GM23338 (cell line): ENCODE measurements around the gene RAET1G. TPM values are rescaled to one million over a fixed set of nuclear protein-coding genes. Genes with fewer than 3 reads are reported as not detected.

Source experiments
- ATAC-seq: fragments of 200-7000 bp; cut with Tn5 transposase; 3 replicates; pipeline ENCODE4 v1.9.1; 2020
- DNase-seq: peaks from one replicate; pipeline ENCODE4 v3.0.0-alpha.2; 2015; ENCODE audit warnings: low spot score
- H2AFZ ChIP-seq: fragments of 200-600 bp; sonication (generic); 2 replicates; pipeline ENCODE4 v1.8.0; 2016; ENCODE audit warnings: antibody characterized with exemption, mild to moderate bottlenecking, moderate library complexity
- H3F3A ChIP-seq: fragments of 200-600 bp; sonication (generic); replicated peaks from 2 replicates; pipeline ENCODE4 v1.8.0; 2017; ENCODE audit warnings: antibody characterized with exemption, mixed run types, low read depth
- H3K27ac ChIP-seq: fragments of 200-600 bp; sonication (generic); 2 replicates; pipeline ENCODE4 v1.6.1; 2016; ENCODE audit warnings: low read depth
- H3K27me3 ChIP-seq: fragments of 200-600 bp; sonication (generic); 2 replicates; pipeline ENCODE4 v1.8.0; 2016; ENCODE audit warnings: mild to moderate bottlenecking, mixed run types, moderate library complexity; ENCODE audit not compliant: insufficient read depth
- H3K36me3 ChIP-seq: fragments of 200-600 bp; sonication (generic); 2 replicates; pipeline ENCODE4 v1.8.0; 2016; ENCODE audit warnings: mild to moderate bottlenecking; ENCODE audit not compliant: insufficient read depth
- H3K4me1 ChIP-seq: fragments of 200-600 bp; sonication (generic); 2 replicates; pipeline ENCODE4 v1.8.0; 2016; ENCODE audit warnings: mild to moderate bottlenecking, moderate library complexity; ENCODE audit not compliant: insufficient read depth
- H3K4me2 ChIP-seq: fragments of 200-600 bp; sonication (generic); 2 replicates; pipeline ENCODE4 v1.7.1; 2017; ENCODE audit warnings: mixed run types
- H3K4me3 ChIP-seq: fragments of 200-600 bp; sonication (generic); 2 replicates; pipeline ENCODE4 v1.6.1; 2016; ENCODE audit warnings: mixed run types
- H3K79me2 ChIP-seq: fragments of 200-600 bp; sonication (generic); replicated peaks from 2 replicates; pipeline ENCODE4 v1.8.0; 2017; ENCODE audit warnings: mild to moderate bottlenecking; ENCODE audit not compliant: insufficient read depth
- H3K9me2 ChIP-seq: fragments of 200-600 bp; sonication (generic); 2 replicates; pipeline ENCODE4 v1.8.0; 2017; ENCODE audit not compliant: insufficient read depth
- H4K20me1 ChIP-seq: fragments of 200-600 bp; sonication (generic); replicated peaks from 2 replicates; pipeline ENCODE4 v1.8.0; 2017; ENCODE audit warnings: mild to moderate bottlenecking; ENCODE audit not compliant: insufficient read depth
- H3K27ac Mint-ChIP-seq: 2 replicates; pipeline ENCODE4 v1.8.0; 2020; ENCODE audit warnings: inconsistent platforms, mild to moderate bottlenecking, moderate library complexity, mixed read lengths
- H3K27me3 Mint-ChIP-seq: 3 replicates; pipeline ENCODE4 v1.8.0; 2022; ENCODE audit warnings: low read depth, mild to moderate bottlenecking, moderate library complexity, mixed read lengths, inconsistent platforms; ENCODE audit not compliant: insufficient read depth, poor library complexity
- H3K36me3 Mint-ChIP-seq: 3 replicates; pipeline ENCODE4 v1.8.0; 2021; ENCODE audit warnings: low read depth, mild to moderate bottlenecking, inconsistent platforms, moderate library complexity, mixed read lengths
- H3K4me1 Mint-ChIP-seq: 3 replicates; pipeline ENCODE4 v1.8.0; 2020; ENCODE audit warnings: mild to moderate bottlenecking, inconsistent platforms, mixed read lengths
- H3K4me3 Mint-ChIP-seq: 3 replicates; pipeline ENCODE4 v1.8.0; 2021; ENCODE audit warnings: moderate library complexity, mild to moderate bottlenecking, inconsistent platforms, mixed read lengths
- H3K9me3 Mint-ChIP-seq: 3 replicates; pipeline ENCODE4 v1.8.0; 2020; ENCODE audit warnings: moderate library complexity, mild to moderate bottlenecking, inconsistent platforms, mixed read lengths
- CREB1 ChIP-seq: fragments of 250-450 bp; sonication (Bioruptor Pico); IDR thresholded peaks from 2 replicates; pipeline ENCODE4 v1.5.0; 2020; ENCODE audit warnings: low read depth, mild to moderate bottlenecking, moderate library complexity
- EZH2 ChIP-seq: fragments of 200-600 bp; sonication (generic); IDR thresholded peaks from one replicate; pipeline ENCODE4 v1.8.0; 2017; ENCODE audit warnings: antibody characterized with exemption, mild to moderate bottlenecking, low read depth; ENCODE audit not compliant: unreplicated experiment
- EZH2phosphoT487 ChIP-seq: fragments of 200-600 bp; sonication (generic); IDR thresholded peaks from one replicate; pipeline ENCODE4 v1.8.1; 2018; ENCODE audit warnings: antibody characterized with exemption; ENCODE audit not compliant: unreplicated experiment
- JUNB ChIP-seq: IDR thresholded peaks from one replicate; pipeline ENCODE4 v1.6.1; 2016; ENCODE audit warnings: antibody characterized with exemption; ENCODE audit not compliant: unreplicated experiment
- NANOG ChIP-seq: IDR thresholded peaks from 2 replicates; pipeline ENCODE4 v1.6.1; 2016; ENCODE audit warnings: antibody characterized with exemption, borderline replicate concordance
- POLR2AphosphoS5 ChIP-seq: IDR thresholded peaks from 2 replicates; pipeline ENCODE4 v1.6.1; 2016; ENCODE audit warnings: antibody characterized with exemption, low read depth
- STAT1 ChIP-seq: IDR thresholded peaks from one replicate; pipeline ENCODE4 v1.6.1; 2016; ENCODE audit warnings: antibody characterized with exemption; ENCODE audit not compliant: unreplicated experiment
- ZNF331 ChIP-seq: fragments of 250-450 bp; sonication (Bioruptor Pico); IDR thresholded peaks from 2 replicates; pipeline ENCODE4 v1.5.0; 2020; ENCODE audit warnings: low read depth, mild to moderate bottlenecking, moderate library complexity
- polyA plus RNA-seq: library from polyadenylated mRNA; unstranded; fragments of >200 nt; fragmentation: Nextera tagmentation; extraction: Ambion mirVana; gene quantifications from 2 replicates; pipeline ENCODE4 v1.2.1, GENCODE V29; 2016
- total RNA-seq: library from RNA; depleted of rRNA; stranded (reverse); fragments of >200 nt; shearing (Covaris generic); gene quantifications from 2 replicates; pipeline ENCODE4 v1.2.3, GENCODE V29; 2014
- TF ChIP-seq, protein P1 (sequence below), 2 experiments: fragments of 200-600 bp in 1 of 2; sonication (generic) in 1 of 2; conservative IDR thresholded peaks; 2 replicates each; pipeline versions ENCODE4 v1.5.1 to v1.6.1; 2016 to 2017; ENCODE audit warnings: antibody characterized with exemption in 2 of 2, low read depth in 2 of 2, mild to moderate bottlenecking in 2 of 2, moderate library complexity in 1 of 2
- TF ChIP-seq, protein P2 (sequence below): IDR thresholded peaks from one replicate; pipeline ENCODE4 v1.6.1; 2018; ENCODE audit warnings: antibody characterized with exemption; ENCODE audit not compliant: unreplicated experiment

Gene RAET1G
- total and polyA plus RNA-seq, 2 experiments from 2014 or later = not detected

DNA sequence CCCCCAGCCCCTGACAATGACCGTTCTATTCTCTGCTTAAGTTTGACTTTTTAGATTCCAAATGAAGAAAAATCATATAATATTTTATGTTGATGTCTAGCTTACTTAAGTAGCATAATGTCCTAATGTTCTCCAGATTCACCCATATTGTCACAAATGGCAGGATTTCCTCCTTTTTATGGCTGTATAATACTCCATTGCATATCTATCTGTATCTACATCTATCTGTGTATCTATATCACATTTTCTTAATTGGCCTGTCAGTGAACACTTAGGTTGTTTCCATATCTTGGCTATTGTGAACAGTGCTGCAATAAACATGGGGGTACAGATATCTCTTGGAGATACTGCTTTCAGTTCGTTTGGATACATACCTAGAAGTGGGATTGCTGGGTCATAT is 51.7 kb downstream of the RAET1G start:
- peaks cover 6% of the 10 kb centered on the region; the same call in 2 of the 3 replicates for H3K9me3 Mint-ChIP-seq
- ATAC-seq = no peak
- Histone ChIP-seq H3K4me1 (no peaks in the 10 kb centered on the region), H2AFZ (no peak overlapping the region), H3F3A (no peaks in the 10 kb centered on the region), H3K9me2 (no peaks in the 10 kb centered on the region; the same call in none of the 2 replicates), H3K4me3 (no peak overlapping the region), H3K36me3 (no peaks in the 10 kb centered on the region), H3K27ac (no peak overlapping the region), H3K79me2 (no peaks in the 10 kb centered on the region), H4K20me1 (no peaks in the 10 kb centered on the region), H3K27me3 (no peaks in the 10 kb centered on the region), H3K4me2 (no peak overlapping the region)
- no peak overlapping the region for H3K4me3 Mint-ChIP-seq
- TF ChIP-seq NANOG (no peak), ZNF331 (CRISPR knock-in tag) (no peak), POLR2AphosphoS5 (no peak), EZH2phosphoT487 (no peak), EZH2 (no peak)
- H3K36me3 Mint-ChIP-seq = no peaks in the 10 kb centered on the region
- H3K27me3 Mint-ChIP-seq = no peaks in the 10 kb centered on the region
- DNase-seq = no peak
- H3K27ac Mint-ChIP-seq = no peak overlapping the region
- H3K4me1 Mint-ChIP-seq = peaks cover 14% of the 10 kb centered on the region

DNA sequence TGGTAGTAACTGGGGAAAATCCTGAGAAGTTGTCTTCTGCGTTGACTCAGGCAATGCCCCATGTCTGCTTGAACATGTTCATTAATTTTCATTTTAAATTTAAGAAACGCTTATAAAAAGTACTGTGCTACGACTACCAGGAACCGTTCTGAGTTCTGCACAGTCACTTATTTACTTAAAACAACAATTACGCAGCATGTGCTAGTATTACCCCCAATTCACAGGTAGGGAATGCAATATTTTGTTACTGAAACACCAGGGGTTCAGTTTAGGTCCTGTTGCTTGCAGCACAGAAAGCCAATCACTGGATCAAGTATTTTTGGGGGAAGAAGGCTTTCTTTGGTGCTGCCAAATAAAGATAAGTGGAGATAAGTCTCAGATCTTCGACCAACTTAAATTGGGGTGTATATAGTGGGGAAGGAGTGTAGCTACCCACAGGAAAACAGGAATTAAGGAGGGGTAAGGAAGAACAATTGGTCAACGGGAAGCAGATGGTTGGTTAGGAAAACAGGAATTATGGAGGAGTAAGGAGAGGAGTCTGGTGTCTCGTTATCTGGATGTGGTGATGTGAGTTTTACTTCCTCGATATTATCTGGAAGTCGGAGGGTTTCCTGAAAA is 53.5 kb downstream of the RAET1G start:
- peaks cover 6% of the 10 kb centered on the region; the same call in 2 of the 3 replicates for H3K9me3 Mint-ChIP-seq
- no peaks in the 10 kb centered on the region for H3K36me3 Mint-ChIP-seq
- no peak overlapping the region for H3K4me2 ChIP-seq
- H3K4me3 Mint-ChIP-seq = no peak overlapping the region
- no peak overlapping the region for H3K27ac Mint-ChIP-seq
- no peak overlapping the region for H2AFZ ChIP-seq
- DNase-seq (no peak), ATAC-seq (no peak)
- no peaks in the 10 kb centered on the region; the same call in none of the 2 replicates for H3K9me2 ChIP-seq
- H3K4me1 Mint-ChIP-seq = peaks cover 18% of the 10 kb centered on the region
- no peak overlapping the region for H3K27ac ChIP-seq
- no peaks in the 10 kb centered on the region for H3K4me1 ChIP-seq
- H3K27me3 ChIP-seq = no peaks in the 10 kb centered on the region
- H3K36me3 ChIP-seq = no peaks in the 10 kb centered on the region
- H3K79me2 ChIP-seq = no peaks in the 10 kb centered on the region
- H3F3A ChIP-seq = no peaks in the 10 kb centered on the region
- no peak overlapping the region for H3K4me3 ChIP-seq
- no peaks in the 10 kb centered on the region for H4K20me1 ChIP-seq
- peaks cover 3% of the 10 kb centered on the region for H3K27me3 Mint-ChIP-seq
- TF ChIP-seq JUNB (no peak), STAT1 (no peak), NANOG (no peak), POLR2AphosphoS5 (no peak), CREB1 (CRISPR knock-in tag) (no peak), EZH2phosphoT487 (no peak), ZNF331 (CRISPR knock-in tag) (no peak)
- TF ChIP-seq, protein P1, sequence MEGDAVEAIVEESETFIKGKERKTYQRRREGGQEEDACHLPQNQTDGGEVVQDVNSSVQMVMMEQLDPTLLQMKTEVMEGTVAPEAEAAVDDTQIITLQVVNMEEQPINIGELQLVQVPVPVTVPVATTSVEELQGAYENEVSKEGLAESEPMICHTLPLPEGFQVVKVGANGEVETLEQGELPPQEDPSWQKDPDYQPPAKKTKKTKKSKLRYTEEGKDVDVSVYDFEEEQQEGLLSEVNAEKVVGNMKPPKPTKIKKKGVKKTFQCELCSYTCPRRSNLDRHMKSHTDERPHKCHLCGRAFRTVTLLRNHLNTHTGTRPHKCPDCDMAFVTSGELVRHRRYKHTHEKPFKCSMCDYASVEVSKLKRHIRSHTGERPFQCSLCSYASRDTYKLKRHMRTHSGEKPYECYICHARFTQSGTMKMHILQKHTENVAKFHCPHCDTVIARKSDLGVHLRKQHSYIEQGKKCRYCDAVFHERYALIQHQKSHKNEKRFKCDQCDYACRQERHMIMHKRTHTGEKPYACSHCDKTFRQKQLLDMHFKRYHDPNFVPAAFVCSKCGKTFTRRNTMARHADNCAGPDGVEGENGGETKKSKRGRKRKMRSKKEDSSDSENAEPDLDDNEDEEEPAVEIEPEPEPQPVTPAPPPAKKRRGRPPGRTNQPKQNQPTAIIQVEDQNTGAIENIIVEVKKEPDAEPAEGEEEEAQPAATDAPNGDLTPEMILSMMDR (conservative IDR thresholded peaks at IDR 0.05; ENCODE audit: low read depth in 2 of 2) = no peak
- TF ChIP-seq, protein P2, sequence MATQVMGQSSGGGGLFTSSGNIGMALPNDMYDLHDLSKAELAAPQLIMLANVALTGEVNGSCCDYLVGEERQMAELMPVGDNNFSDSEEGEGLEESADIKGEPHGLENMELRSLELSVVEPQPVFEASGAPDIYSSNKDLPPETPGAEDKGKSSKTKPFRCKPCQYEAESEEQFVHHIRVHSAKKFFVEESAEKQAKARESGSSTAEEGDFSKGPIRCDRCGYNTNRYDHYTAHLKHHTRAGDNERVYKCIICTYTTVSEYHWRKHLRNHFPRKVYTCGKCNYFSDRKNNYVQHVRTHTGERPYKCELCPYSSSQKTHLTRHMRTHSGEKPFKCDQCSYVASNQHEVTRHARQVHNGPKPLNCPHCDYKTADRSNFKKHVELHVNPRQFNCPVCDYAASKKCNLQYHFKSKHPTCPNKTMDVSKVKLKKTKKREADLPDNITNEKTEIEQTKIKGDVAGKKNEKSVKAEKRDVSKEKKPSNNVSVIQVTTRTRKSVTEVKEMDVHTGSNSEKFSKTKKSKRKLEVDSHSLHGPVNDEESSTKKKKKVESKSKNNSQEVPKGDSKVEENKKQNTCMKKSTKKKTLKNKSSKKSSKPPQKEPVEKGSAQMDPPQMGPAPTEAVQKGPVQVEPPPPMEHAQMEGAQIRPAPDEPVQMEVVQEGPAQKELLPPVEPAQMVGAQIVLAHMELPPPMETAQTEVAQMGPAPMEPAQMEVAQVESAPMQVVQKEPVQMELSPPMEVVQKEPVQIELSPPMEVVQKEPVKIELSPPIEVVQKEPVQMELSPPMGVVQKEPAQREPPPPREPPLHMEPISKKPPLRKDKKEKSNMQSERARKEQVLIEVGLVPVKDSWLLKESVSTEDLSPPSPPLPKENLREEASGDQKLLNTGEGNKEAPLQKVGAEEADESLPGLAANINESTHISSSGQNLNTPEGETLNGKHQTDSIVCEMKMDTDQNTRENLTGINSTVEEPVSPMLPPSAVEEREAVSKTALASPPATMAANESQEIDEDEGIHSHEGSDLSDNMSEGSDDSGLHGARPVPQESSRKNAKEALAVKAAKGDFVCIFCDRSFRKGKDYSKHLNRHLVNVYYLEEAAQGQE = no peak
